GM11168 (cell line): Measurements from ENCODE around the gene KRT81.
"Not testable (repeated sequence)": the region's sequence is repeated elsewhere in the genome, so short reads cannot be mapped to it uniquely, and the experiment has no call there.

Experiments
- in situ Hi-C: fragments of 300-500 bp; cut with MboI; formaldehyde crosslinking; loops from one replicate; pipeline ENCODE4 v1.12.0; 2022; ENCODE audit warnings: low sequenced_read_pairs; ENCODE audit not compliant: unreplicated experiment

The KRT81 gene

GRCh38 chr12:52300796-52301691 lies 9.7 kb upstream of the KRT81 start:
- in situ Hi-C loops: no loop called here

DNA sequence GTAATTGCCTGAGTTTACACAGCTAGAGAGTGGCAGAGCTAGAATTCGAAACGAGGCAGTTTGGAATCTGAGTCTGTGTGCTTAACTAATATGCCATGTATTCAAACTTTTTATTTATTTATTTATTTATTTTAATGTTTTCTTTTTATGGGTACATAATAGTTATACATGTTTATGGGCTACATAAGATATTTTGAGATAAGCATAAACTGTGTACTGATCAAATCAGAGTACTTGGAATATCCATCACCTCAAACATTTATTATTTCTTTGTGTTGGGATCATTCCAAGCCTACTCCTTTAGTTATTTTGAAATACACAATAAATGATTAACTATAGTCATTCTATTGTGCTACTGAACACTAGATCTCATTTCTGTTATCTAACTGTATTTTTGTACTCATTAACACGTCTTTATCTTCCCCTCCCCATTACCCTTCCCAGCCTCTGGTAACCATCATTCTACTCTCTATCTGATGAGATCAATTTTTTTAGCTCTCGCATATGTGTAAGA lies 7.4 kb upstream of the KRT81 start:
- in situ Hi-C loops: no loop called here

GRCh38 chr12:52296572-52297215 lies 5.4 kb upstream of the KRT81 start:
- in situ Hi-C loops: no loop called here

DNA sequence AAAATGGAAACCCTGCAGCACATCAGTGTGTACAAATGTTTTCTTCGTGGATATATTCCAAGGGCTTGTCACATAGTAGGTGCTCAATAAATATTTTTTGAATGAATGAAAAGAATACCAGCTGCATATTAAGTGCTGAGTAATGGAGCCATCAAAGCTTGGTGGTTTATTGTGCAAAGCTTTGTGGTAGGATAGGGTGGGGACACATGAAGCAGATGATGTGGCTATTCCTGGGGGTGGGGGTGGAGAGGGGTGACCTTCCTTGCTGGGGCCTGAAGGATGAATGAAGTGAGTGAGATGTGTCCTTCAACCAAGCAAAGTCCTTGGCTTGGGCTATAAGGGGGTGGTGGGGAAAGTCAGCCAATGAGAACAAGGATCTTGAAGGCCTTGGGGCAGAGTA lies 4.3 kb upstream of the KRT81 start:
- in situ Hi-C loops: no loop called here

- in situ Hi-C loops: no loop called here
Measured at GRCh38 chr12:52294803-52295202, 3.5 kb upstream of the KRT81 start.

- in situ Hi-C loops: no loop called here
Measured at GRCh38 chr12:52293926-52294325, 2.6 kb upstream of the KRT81 start.

- in situ Hi-C loops: not testable (repeated sequence)
Measured at GRCh38 chr12:52290483-52291134, 725 bp downstream of the KRT81 start.

- in situ Hi-C loops: not testable (repeated sequence)
Measured at GRCh38 chr12:52287816-52288805, 3.2 kb downstream of the KRT81 start.

DNA sequence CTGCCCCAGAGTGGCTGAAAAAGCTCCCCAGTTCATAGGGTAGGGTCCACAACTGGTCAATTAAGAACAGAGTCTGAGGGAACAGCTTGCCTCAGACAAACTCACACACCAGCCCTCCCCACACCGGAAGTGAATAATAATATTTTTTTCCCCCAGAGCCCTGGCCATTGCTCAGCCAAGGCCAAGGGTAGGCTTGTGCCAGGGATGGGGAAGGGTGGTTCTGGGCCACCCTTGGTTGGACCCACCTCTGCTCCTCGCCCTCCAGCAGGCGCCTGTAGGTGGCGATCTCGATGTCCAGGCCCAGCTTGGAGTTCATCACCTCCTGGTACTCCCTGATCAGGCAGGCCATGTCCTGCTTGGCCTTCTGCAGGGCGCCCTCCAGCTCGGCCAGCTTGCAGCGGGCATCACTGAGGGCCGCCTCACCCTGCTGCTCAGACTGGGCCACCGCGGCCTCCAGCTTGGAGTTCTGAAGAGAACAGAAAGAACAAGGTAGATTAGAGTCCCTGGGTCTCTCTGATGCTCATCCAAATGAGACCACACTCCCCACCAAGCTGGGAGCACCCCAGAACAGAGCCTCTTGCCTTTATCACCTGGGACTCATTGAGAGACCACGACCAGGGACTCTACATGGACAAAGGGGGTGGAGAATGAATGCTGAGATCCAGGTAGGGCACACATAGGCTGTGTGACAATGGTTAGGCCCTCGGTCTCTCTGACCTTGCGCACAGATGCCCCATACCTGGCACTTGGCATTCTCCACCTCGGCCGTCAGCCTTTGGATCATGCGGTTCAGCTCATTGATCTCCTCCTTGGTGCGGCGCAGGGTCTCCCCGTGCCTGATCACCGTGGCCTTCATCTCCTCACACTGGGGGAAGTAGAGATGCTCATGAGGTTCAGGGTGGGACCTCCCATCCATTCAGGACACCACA lies 4.2 kb downstream of the KRT81 start:
- in situ Hi-C loops: not testable (repeated sequence)

- in situ Hi-C loops: no loop called here
Measured at GRCh38 chr12:52285851-52286530, 5.3 kb downstream of the KRT81 start.

- in situ Hi-C loops: no loop called here
Measured at GRCh38 chr12:52285172-52285745, 6.1 kb downstream of the KRT81 start.

DNA sequence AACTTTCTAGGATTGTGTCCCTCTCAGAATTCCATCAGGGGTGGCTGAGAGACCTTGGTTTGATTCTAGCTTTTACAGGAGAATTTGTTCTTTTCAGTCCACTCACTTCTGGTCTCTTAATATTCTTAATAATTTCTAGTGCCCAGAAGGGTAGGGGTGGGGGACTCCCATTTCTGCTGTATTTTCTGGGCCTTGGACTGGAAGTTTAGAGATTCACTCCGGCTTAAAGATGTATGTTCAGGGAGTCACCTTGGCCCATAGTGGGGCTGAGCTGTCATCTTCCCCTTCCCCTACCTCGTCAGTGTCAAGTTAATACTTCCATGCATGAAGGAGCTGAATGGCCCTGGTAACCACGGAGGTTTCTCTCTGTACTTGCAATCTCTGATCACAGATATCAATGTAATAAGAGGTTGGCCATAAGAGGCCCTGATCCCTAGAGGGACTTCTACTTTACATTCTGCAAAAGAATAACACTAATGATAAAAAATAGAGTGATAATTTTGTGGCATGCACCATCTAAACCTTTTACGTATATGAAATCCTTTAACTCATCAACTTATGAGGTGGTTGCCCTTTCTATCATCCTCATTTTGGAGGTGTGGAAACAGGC lies 6.7 kb downstream of the KRT81 start:
- in situ Hi-C loops: no loop called here

GRCh38 chr12:52280796-52281560 lies 10.4 kb downstream of the KRT81 start:
- in situ Hi-C loops: no loop called here

DNA sequence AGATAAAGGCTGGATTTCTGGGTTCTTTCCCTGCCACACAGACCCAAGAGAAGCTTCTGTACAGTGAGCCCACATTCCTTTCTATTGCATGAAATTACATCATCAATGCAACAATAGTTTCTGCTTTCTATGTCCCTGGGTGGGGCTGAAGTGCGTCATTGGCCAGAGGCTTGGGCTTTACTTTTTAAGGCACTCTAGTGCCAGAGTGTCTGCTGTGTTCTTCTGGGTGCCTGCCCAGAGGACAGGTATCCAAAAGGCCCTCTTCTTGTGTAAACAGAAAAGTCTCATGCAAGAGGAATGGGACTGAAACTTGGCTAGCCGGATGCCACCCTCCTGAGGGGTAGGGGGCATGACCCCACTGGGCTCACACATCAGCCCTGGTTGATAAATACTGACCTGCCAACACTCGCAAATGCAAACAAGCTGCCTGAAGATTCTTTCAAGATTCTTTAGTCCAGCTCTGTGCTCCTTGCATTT lies 11.0 kb downstream of the KRT81 start:
- in situ Hi-C loops: no loop called here

DNA sequence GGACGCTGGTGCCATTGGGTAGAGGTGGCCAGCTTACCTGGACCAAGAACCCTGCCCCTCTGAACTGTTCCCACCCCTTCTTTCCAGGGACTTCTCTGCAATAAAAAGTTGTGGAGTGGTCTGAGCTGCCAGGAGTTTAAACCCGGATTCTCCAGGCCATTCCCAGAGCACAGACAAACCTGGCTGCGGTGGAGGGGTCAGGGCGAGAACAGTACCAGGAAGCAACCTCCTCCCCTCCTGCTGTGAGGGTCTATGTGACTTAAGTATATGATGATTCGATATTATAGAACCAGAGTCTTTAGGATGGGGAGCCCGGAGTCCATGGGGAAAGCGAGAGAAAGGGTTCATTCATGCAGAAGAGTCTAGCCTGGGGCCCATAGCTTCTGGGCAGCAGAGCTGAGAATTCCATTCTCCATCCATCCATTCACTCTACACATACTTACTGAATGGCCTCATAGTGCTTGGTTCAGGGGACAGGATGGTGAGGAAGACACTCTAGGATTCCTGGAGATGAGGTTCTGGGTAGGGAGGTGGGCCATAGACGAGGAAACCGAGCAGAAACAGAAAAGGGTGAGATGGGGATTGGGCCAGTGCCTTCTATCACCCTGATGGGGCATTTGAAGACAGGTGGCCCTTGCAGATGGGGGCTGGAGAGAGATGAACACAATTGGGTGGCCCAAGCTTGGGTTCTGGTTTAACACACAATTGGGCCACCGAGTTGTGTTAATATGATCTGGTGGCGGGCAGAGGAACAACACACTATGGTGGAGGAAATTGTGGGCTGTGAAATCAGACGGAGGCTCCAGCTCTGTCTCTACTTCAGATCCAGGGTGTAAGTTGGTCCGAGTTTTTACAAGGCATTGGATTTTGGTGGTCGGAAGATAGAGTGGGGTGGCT lies 11.7 kb downstream of the KRT81 start:
- in situ Hi-C loops: no loop called here
